Effector CD8-positive, alpha-beta T cell (primary cell): ENCODE results near the gene TXNDC17.
"Not testable (repeated sequence)": the region's sequence is repeated elsewhere in the genome, so short reads cannot be mapped to it uniquely, and the experiment has no call there.

Source experiments
- DNase-seq: peaks from one replicate; lab custom pipeline; 2025; lab: John Stamatoyannopoulos, UW

TXNDC17 gene

GRCh38 chr17:6683730-6684459, 43.0 kb downstream of the TXNDC17 start:
- no peak for DNase-seq

- no peak for DNase-seq
Observed at GRCh38 chr17:6684460-6684783, 43.6 kb downstream of the TXNDC17 start.

DNA sequence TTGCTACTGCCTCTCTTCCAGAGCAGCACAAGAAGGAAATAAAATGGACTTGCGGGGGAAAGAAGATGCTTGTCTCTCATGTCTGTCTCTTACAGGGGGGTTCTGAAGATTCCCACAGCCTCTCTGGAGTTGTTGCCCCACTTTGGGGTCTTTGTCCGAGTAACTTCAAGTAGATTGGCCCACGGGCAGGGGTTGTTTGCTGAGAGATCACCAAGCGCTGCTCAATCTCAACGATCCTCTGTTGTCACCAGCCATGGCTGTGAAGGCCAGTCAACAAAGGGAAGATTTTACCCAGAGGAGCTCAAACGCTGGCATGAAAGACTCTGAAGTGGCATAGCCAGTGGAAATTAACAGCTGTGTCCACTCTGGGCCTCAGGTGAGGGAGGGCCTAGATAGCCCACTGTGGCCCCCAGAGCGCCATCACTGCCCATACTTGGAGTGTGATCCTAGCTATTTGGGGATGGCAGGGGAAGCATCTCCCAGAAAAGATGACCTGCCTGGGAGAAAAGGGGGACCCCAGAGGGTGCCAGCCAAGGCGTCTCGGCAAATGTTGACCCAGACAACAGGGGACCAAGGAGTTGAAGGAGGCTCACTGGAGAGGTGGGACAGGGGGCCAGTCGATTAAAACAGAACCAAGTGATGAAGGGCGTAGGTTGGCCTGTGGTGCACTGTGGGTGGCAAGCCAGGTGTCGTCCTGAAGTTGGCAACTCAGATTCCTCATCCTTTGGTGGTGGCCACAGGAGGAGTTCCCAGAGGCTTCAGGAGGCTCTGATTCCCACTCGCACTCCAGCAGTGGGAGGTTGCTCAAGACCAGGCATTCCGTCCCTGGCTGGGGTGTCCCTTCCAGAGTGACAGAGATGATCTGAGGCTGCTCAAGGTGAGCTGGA, 44.3 kb downstream of the TXNDC17 start:
- no peak for DNase-seq

DNA sequence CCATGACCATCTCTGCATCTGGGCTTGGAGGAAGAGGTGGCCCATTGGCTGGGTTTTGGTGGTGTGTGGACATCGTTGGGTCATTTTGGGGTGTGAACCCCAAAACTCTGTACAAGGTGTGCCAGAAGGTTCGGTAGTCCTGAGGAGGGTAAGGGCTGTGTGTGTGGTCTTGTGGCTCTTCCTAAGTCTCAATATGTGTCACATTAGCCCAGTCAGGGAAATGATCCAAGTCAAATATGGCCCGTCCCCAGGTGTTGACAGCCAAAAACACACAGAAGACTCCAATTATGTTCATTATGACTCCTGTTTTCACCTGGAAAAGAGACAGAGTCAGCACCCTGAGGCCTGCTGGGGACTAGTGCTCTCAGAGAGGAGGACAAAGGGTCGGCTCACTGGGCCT, 45.2 kb downstream of the TXNDC17 start:
- no peak for DNase-seq

GRCh38 chr17:6688944-6689343, 48.1 kb downstream of the TXNDC17 start:
- no peak for DNase-seq

DNA sequence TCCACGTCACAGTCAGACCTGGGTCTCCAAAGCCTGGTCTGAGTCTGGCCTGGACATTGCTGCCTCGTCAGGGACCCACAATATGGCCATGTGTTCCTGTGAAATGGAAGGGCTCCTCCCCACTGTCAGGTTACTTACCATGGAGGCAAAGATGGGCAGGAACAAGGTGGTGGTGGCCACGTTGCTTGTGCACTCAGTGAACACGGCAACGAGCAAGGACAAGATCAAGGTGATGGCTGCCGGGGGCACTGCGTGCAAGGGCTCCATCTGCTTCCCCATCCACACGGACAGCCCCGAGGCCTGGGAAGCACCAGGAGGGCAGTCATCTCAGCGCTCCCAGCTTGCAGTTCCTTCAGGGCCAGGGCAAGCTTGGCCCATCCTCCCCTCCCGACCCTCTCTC, 49.8 kb downstream of the TXNDC17 start:
- no peak for DNase-seq

DNA sequence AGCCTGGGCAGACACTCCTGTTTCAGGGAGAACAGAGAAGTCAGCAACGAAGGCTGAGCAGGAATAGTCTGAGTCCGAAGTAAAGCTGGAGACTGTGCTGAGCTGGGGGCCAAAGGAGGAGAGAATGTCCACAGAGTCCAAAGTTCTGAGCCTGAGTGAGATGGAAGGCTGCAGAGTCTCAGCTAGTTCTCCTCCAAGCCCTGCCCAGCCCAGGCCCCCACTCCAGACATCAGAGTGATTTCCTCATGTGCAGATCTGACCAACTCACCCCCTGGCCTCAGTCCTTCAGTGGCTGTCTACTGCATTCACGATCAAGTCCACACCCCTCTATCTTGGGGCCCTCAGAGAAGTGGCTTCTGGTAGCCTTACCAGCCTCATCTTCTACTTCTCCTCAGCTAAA, 50.7 kb downstream of the TXNDC17 start:
- no peak for DNase-seq

DNA sequence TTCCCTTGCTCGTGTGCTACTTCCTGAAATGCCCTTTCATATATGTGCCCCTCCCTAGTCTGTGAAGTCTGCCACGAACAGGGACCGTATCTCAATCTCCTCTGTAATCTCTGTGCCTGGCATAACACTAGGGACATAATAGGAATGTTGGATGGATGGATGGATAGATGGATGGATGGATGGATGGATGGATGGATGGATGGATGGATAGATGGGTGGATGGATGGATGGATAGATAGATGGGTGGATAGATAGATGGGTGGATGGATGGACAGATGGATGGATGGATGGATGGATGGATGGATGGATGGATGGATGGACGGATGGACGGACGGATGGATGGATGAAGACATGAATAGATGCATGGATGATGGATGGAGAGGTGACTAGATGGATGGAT, 51.1 kb downstream of the TXNDC17 start:
- not testable (repeated sequence) for DNase-seq
